Neural progenitor cell (in vitro differentiated cells): Measurements from ENCODE around the gene PRKCD. TPM values are rescaled to one million over a fixed set of nuclear protein-coding genes. Genes with fewer than 3 reads are reported as not detected.

Experiments
- DNase-seq: peaks from one replicate; pipeline ENCODE4 v3.0.0-alpha.2; 2016; ENCODE audit warnings: low spot score
- H2AFZ ChIP-seq: fragments of 200-600 bp; sonication (generic); replicated peaks from 2 replicates; pipeline ENCODE4 v1.6.1; 2016; ENCODE audit warnings: antibody characterized with exemption
- H3F3A ChIP-seq: fragments of 200-600 bp; sonication (generic); 2 replicates; pipeline ENCODE4 v1.6.1; 2016; ENCODE audit warnings: antibody characterized with exemption, low read depth
- H3K27ac ChIP-seq: fragments of 200-600 bp; sonication (generic); 2 replicates; pipeline ENCODE4 v1.5.1; 2016; ENCODE audit warnings: mild to moderate bottlenecking
- H3K27me3 ChIP-seq: fragments of 200-600 bp; sonication (generic); 2 replicates; pipeline ENCODE4 v1.6.1; 2016; ENCODE audit warnings: mild to moderate bottlenecking, moderate library complexity
- H3K36me3 ChIP-seq: fragments of 200-600 bp; sonication (generic); 2 replicates; pipeline ENCODE4 v1.5.1; 2016
- H3K4me1 ChIP-seq: fragments of 200-600 bp; sonication (generic); 2 replicates; pipeline ENCODE4 v1.6.1; 2016; ENCODE audit warnings: mixed run types
- H3K4me2 ChIP-seq: fragments of 200-600 bp; sonication (generic); 2 replicates; pipeline ENCODE4 v1.6.1; 2016
- H3K4me3 ChIP-seq: fragments of 200-600 bp; sonication (generic); 2 replicates; pipeline ENCODE4 v1.5.1; 2016
- H3K79me2 ChIP-seq: fragments of 200-600 bp; sonication (generic); 2 replicates; pipeline ENCODE4 v1.6.1; 2016; ENCODE audit warnings: low read depth
- H3K9ac ChIP-seq: fragments of 200-600 bp; sonication (generic); 2 replicates; pipeline ENCODE4 v1.6.1; 2016
- H3K9me3 ChIP-seq: fragments of 200-600 bp; sonication (generic); 2 replicates; pipeline ENCODE4 v1.5.1; 2016; ENCODE audit warnings: low read depth
- H4K20me1 ChIP-seq: fragments of 200-600 bp; sonication (generic); 2 replicates; pipeline ENCODE4 v1.6.1; 2016; ENCODE audit warnings: low read depth
- H3K27ac Mint-ChIP-seq: 3 replicates; pipeline ENCODE4 v1.8.0; 2021; ENCODE audit warnings: mixed read lengths
- H3K27me3 Mint-ChIP-seq: 2 replicates; pipeline ENCODE4 v1.8.0; 2022; ENCODE audit warnings: low read depth, mild to moderate bottlenecking, inconsistent platforms, moderate library complexity, mixed read lengths; ENCODE audit not compliant: insufficient read depth
- H3K36me3 Mint-ChIP-seq: 3 replicates; pipeline ENCODE4 v1.8.0; 2021; ENCODE audit warnings: mixed read lengths
- H3K4me1 Mint-ChIP-seq: 3 replicates; pipeline ENCODE4 v1.8.0; 2021; ENCODE audit warnings: mixed read lengths
- H3K4me3 Mint-ChIP-seq: 3 replicates; pipeline ENCODE4 v1.8.0; 2021; ENCODE audit warnings: mild to moderate bottlenecking, moderate library complexity, mixed read lengths
- H3K9me3 Mint-ChIP-seq: 3 replicates; pipeline ENCODE4 v1.8.0; 2020; ENCODE audit warnings: mixed read lengths
- CTCF ChIP-seq: fragments of 200-600 bp; sonication (generic); IDR thresholded peaks from 2 replicates; pipeline ENCODE4 v1.5.1; 2017; ENCODE audit warnings: antibody characterized with exemption, mild to moderate bottlenecking
- EZH2 ChIP-seq: fragments of 200-600 bp; sonication (generic); IDR thresholded peaks from 2 replicates; pipeline ENCODE4 v1.6.1; 2017; ENCODE audit warnings: antibody characterized with exemption, mild to moderate bottlenecking, moderate library complexity
- EZH2phosphoT487 ChIP-seq: fragments of 200-600 bp; sonication (generic); IDR thresholded peaks from 2 replicates; pipeline ENCODE4 v1.6.1; 2017; ENCODE audit warnings: antibody characterized with exemption
- total RNA-seq: library from RNA; depleted of rRNA; stranded (reverse); fragments of >200 nt; gene quantifications from 2 replicates; pipeline ENCODE4 v1.2.3, GENCODE V29; 2015; ENCODE audit warnings: low replicate concordance

PRKCD gene
- total RNA-seq, 1 donor from 2014 or later = 8.9 TPM

- Histone ChIP-seq H3K27me3 (no peaks in the 10 kb centered on the region), H3K36me3 (no peaks in the 10 kb centered on the region), H3K9ac (no peak overlapping the region), H3K4me2 (no peak overlapping the region), H3K9me3 (no peaks in the 10 kb centered on the region), H2AFZ (no peak overlapping the region), H3K27ac (no peak overlapping the region), H3K4me3 (no peak overlapping the region), H3K4me1 (no peaks in the 10 kb centered on the region), H3K79me2 (no peaks in the 10 kb centered on the region), H4K20me1 (no peaks in the 10 kb centered on the region), H3F3A (no peaks in the 10 kb centered on the region)
- Mint-ChIP-seq H3K9me3 (no peaks in the 10 kb centered on the region), H3K27ac (no peak overlapping the region), H3K36me3 (no peaks in the 10 kb centered on the region), H3K27me3 (no peaks in the 10 kb centered on the region), H3K4me3 (no peak overlapping the region), H3K4me1 (peaks cover 8% of the 10 kb centered on the region)
- no peak for DNase-seq
- TF ChIP-seq EZH2 = no peak
- no peak for TF ChIP-seq CTCF
- no peak for TF ChIP-seq EZH2phosphoT487
These were observed 13.1 kb upstream of the PRKCD start for GRCh38 chr3:53147903-53148400.

GRCh38 chr3:53149006-53149690 lies 11.9 kb upstream of the PRKCD start:
- no peak overlapping the region for H2AFZ ChIP-seq
- no peaks in the 10 kb centered on the region for H3K9me3 Mint-ChIP-seq

GRCh38 chr3:53149699-53150098 lies 11.3 kb upstream of the PRKCD start:
- Mint-ChIP-seq H3K4me1 (peaks cover 11% of the 10 kb centered on the region), H3K9me3 (no peaks in the 10 kb centered on the region), H3K4me3 (no peak overlapping the region), H3K27ac (no peak overlapping the region), H3K27me3 (peaks cover 5% of the 10 kb centered on the region), H3K36me3 (no peaks in the 10 kb centered on the region)
- H3K4me1 ChIP-seq = no peaks in the 10 kb centered on the region
- H3K27ac ChIP-seq = no peak overlapping the region
- DNase-seq = no peak
- no peaks in the 10 kb centered on the region for H3K9me3 ChIP-seq
- H3K27me3 ChIP-seq = no peaks in the 10 kb centered on the region
- no peak overlapping the region for H3K4me3 ChIP-seq
- no peaks in the 10 kb centered on the region for H3F3A ChIP-seq
- no peak overlapping the region for H3K4me2 ChIP-seq
- TF ChIP-seq EZH2 (no peak), CTCF (no peak), EZH2phosphoT487 (no peak)
- H3K9ac ChIP-seq = no peak overlapping the region
- no peaks in the 10 kb centered on the region for H4K20me1 ChIP-seq
- H3K36me3 ChIP-seq = no peaks in the 10 kb centered on the region
- no peak overlapping the region for H2AFZ ChIP-seq
- no peaks in the 10 kb centered on the region for H3K79me2 ChIP-seq

More at GRCh38 chr3:53149006-53149690, 11.9 kb upstream of the PRKCD start:
- no peaks in the 10 kb centered on the region for H4K20me1 ChIP-seq
- H3K4me1 Mint-ChIP-seq = peaks cover 11% of the 10 kb centered on the region
- no peak overlapping the region for H3K27ac ChIP-seq
- H3K4me3 ChIP-seq = no peak overlapping the region
- H3F3A ChIP-seq = no peaks in the 10 kb centered on the region
- no peak overlapping the region for H3K9ac ChIP-seq
- H3K4me2 ChIP-seq = no peak overlapping the region
- H3K27ac Mint-ChIP-seq = no peak overlapping the region
- no peak for TF ChIP-seq CTCF
- TF ChIP-seq EZH2 = no peak
- no peak for TF ChIP-seq EZH2phosphoT487
- H3K4me1 ChIP-seq = no peaks in the 10 kb centered on the region
- peaks cover 2% of the 10 kb centered on the region for H3K27me3 Mint-ChIP-seq
- H3K36me3 Mint-ChIP-seq = no peaks in the 10 kb centered on the region
- no peak for DNase-seq
- H3K4me3 Mint-ChIP-seq = no peak overlapping the region
- no peaks in the 10 kb centered on the region for H3K9me3 ChIP-seq
- H3K36me3 ChIP-seq = no peaks in the 10 kb centered on the region
- no peaks in the 10 kb centered on the region for H3K27me3 ChIP-seq
- no peaks in the 10 kb centered on the region for H3K79me2 ChIP-seq
